IMR-90 (cell line): ENCODE measurements around the gene TENM4. TPM values are rescaled to one million over a fixed set of nuclear protein-coding genes. Genes with fewer than 3 reads are reported as not detected.

Experiments
- ATAC-seq: fragments of 200-7000 bp; cut with Tn5 transposase; 2 replicates; pipeline ENCODE4 v1.9.1; 2020; ENCODE audit warnings: low read depth, mild to moderate bottlenecking, moderate library complexity
- BruUV-seq: library from RNA; stranded (reverse); fragments of 400-500 nt; replicated peaks from 2 replicates; lab custom pipeline; 2021; lab: Mats Ljungman, UMichigan
- CTCF ChIA-PET: fragments of 300-600 bp; formaldehyde crosslinking; extraction: SDS; loops from one replicate; lab custom pipeline; 2021; ENCODE audit warnings: antibody characterized with exemption; lab: Yijun Ruan, JAX
- POLR2A ChIA-PET: fragments of 300-600 bp; sonication (Branson Sonifier 250); formaldehyde crosslinking; loops from one replicate; lab custom pipeline; 2022; ENCODE audit warnings: antibody characterized with exemption; ENCODE audit not compliant: unreplicated experiment; lab: Charles Lee
- DNase-seq: peaks from one replicate; pipeline ENCODE4 v3.0.0; 2013
- H2AFZ ChIP-seq: replicated peaks from 2 replicates; pipeline ENCODE3; 2013; ENCODE audit warnings: low read length, mild to moderate bottlenecking; ENCODE audit not compliant: poor library complexity
- H2AK5ac ChIP-seq: 2 replicates; pipeline ENCODE4 v1.6.1; 2013; ENCODE audit warnings: low read depth, low read length, inconsistent platforms
- H2AK9ac ChIP-seq: replicated peaks from 2 replicates; pipeline ENCODE3; 2013; ENCODE audit warnings: mild to moderate bottlenecking, low read depth, low read length, moderate library complexity; ENCODE audit not compliant: poor library complexity
- H2BK120ac ChIP-seq: 2 replicates; pipeline ENCODE4 v1.6.1; 2013; ENCODE audit warnings: low read depth, low read length, inconsistent platforms
- H2BK15ac ChIP-seq: 3 replicates; pipeline ENCODE4 v1.6.1; 2013; ENCODE audit warnings: low read depth, low read length, inconsistent platforms
- H2BK20ac ChIP-seq: 2 replicates; pipeline ENCODE4 v1.6.1; 2013; ENCODE audit warnings: low read depth, mild to moderate bottlenecking, inconsistent platforms, low read length, moderate library complexity
- H2BK5ac ChIP-seq: 2 replicates; pipeline ENCODE4 v1.6.1; 2013; ENCODE audit warnings: mild to moderate bottlenecking, low read depth, low read length, inconsistent platforms; ENCODE audit not compliant: poor library complexity, severe bottlenecking
- H3K14ac ChIP-seq: replicated peaks from 2 replicates; pipeline ENCODE4 v1.6.1; 2013; ENCODE audit warnings: low read depth, low read length, inconsistent platforms
- H3K18ac ChIP-seq: 2 replicates; pipeline ENCODE4 v1.6.1; 2013; ENCODE audit warnings: low read depth, low read length, control low read depth
- H3K23ac ChIP-seq: 2 replicates; pipeline ENCODE4 v1.6.1; 2013; ENCODE audit warnings: low read depth, low read length, inconsistent platforms
- H3K27ac ChIP-seq: 2 replicates; pipeline ENCODE4 v1.5.1; 2013; ENCODE audit warnings: mild to moderate bottlenecking, control low read depth, low read length; ENCODE audit not compliant: insufficient read depth
- H3K27me3 ChIP-seq: 2 replicates; pipeline ENCODE4 v1.6.1; 2013; ENCODE audit warnings: low read length; ENCODE audit not compliant: control insufficient read depth, insufficient read depth
- H3K36me3 ChIP-seq: 2 replicates; pipeline ENCODE4 v1.6.1; 2013; ENCODE audit warnings: low read length, mixed read lengths; ENCODE audit not compliant: control insufficient read depth, insufficient read depth
- H3K4ac ChIP-seq: 2 replicates; pipeline ENCODE4 v1.6.1; 2013; ENCODE audit warnings: low read depth, low read length, inconsistent platforms
- H3K4me1 ChIP-seq: 2 replicates; pipeline ENCODE4 v1.6.1; 2013; ENCODE audit warnings: low read length, mixed read lengths; ENCODE audit not compliant: control insufficient read depth, insufficient read depth
- H3K4me2 ChIP-seq: 2 replicates; pipeline ENCODE4 v1.6.1; 2013; ENCODE audit warnings: low read depth, mild to moderate bottlenecking, control low read depth, low read length, moderate library complexity
- H3K4me3 ChIP-seq: 2 replicates; pipeline ENCODE4 v1.5.1; 2013; ENCODE audit warnings: low read depth, mild to moderate bottlenecking, control low read depth, low read length, moderate library complexity; ENCODE audit not compliant: insufficient read depth
- H3K56ac ChIP-seq: 2 replicates; pipeline ENCODE4 v1.6.1; 2013; ENCODE audit warnings: low read length, inconsistent platforms; ENCODE audit not compliant: insufficient read depth; ENCODE audit errors: extremely low read depth
- H3K79me1 ChIP-seq, 2 experiments: 2 replicates each; pipeline ENCODE4 v1.6.1; 2013; ENCODE audit warnings: low read length in 2 of 2, inconsistent platforms in 1 of 2, low read depth in 1 of 2
- H3K9ac ChIP-seq: 2 replicates; pipeline ENCODE4 v1.6.1; 2013; ENCODE audit warnings: low read depth, low read length, control low read depth
- H3K9me1 ChIP-seq: 2 replicates; pipeline ENCODE4 v1.6.1; 2013; ENCODE audit warnings: low read length, inconsistent platforms; ENCODE audit not compliant: insufficient read depth
- H3K9me3 ChIP-seq: 2 replicates; pipeline ENCODE4 v1.6.1; 2013; ENCODE audit warnings: low read length; ENCODE audit not compliant: control insufficient read depth, insufficient read depth
- H4K20me1 ChIP-seq: 2 replicates; pipeline ENCODE4 v1.6.1; 2013; ENCODE audit warnings: low read length, inconsistent platforms; ENCODE audit not compliant: insufficient read depth
- H4K5ac ChIP-seq: 2 replicates; pipeline ENCODE4 v1.6.1; 2013; ENCODE audit warnings: mild to moderate bottlenecking, low read depth, low read length, control low read depth
- H4K8ac ChIP-seq, 2 experiments: 2 replicates each; pipeline ENCODE4 v1.6.1; 2013; ENCODE audit warnings: low read depth in 2 of 2, low read length in 2 of 2, control low read depth in 1 of 2, inconsistent platforms in 1 of 2
- H4K91ac ChIP-seq: 2 replicates; pipeline ENCODE4 v1.6.1; 2013; ENCODE audit warnings: low read depth, low read length, inconsistent platforms; ENCODE audit not compliant: insufficient read depth
- BHLHE40 ChIP-seq: fragments of 150-350 bp; IDR thresholded peaks from 2 replicates; pipeline ENCODE4 v1.6.1; 2016; ENCODE audit warnings: mild to moderate bottlenecking, low read depth, low read length
- CEBPB ChIP-seq: IDR thresholded peaks from 2 replicates; pipeline ENCODE4 v1.6.1; 2012; ENCODE audit warnings: low read depth, low read length, improper control_type of control experiment
- CHD1 ChIP-seq: IDR thresholded peaks from 2 replicates; pipeline ENCODE4 v1.6.1; 2012; ENCODE audit warnings: low read depth, low read length, improper control_type of control experiment
- FOS ChIP-seq: fragments of 150-350 bp; IDR thresholded peaks from 2 replicates; pipeline ENCODE4 v1.6.1; 2016; ENCODE audit warnings: low read depth, low read length
- MAFK ChIP-seq: IDR thresholded peaks from 2 replicates; pipeline ENCODE4 v1.6.1; 2012; ENCODE audit warnings: low read depth, low read length, improper control_type of control experiment
- MAZ ChIP-seq: IDR thresholded peaks from 2 replicates; pipeline ENCODE4 v1.6.1; 2012; ENCODE audit warnings: low read depth, mild to moderate bottlenecking, low read length, improper control_type of control experiment, moderate library complexity, borderline replicate concordance
- MXI1 ChIP-seq: IDR thresholded peaks from 2 replicates; pipeline ENCODE4 v1.6.1; 2012; ENCODE audit warnings: low read depth, mild to moderate bottlenecking, low read length, moderate library complexity, borderline replicate concordance
- NFE2L2 ChIP-seq: fragments of 150-350 bp; IDR thresholded peaks from 2 replicates; pipeline ENCODE4 v1.6.1; 2016; ENCODE audit warnings: low read depth, mild to moderate bottlenecking, low read length
- POLR2A ChIP-seq: IDR thresholded peaks from 2 replicates; pipeline ENCODE4 v1.6.1; 2012; ENCODE audit warnings: mild to moderate bottlenecking, low read depth, low read length
- RAD21 ChIP-seq: IDR thresholded peaks from 2 replicates; pipeline ENCODE4 v1.6.1; 2012; ENCODE audit warnings: low read length, improper control_type of control experiment
- RCOR1 ChIP-seq: IDR thresholded peaks from 2 replicates; pipeline ENCODE4 v1.6.1; 2012; ENCODE audit warnings: mild to moderate bottlenecking, low read length, improper control_type of control experiment; ENCODE audit not compliant: insufficient replicate concordance
- RFX5 ChIP-seq: IDR thresholded peaks from 2 replicates; pipeline ENCODE4 v1.8.0; 2012; ENCODE audit warnings: low read depth, mild to moderate bottlenecking, low read length, moderate library complexity
- SMC3 ChIP-seq: fragments of 150-350 bp; IDR thresholded peaks from 2 replicates; pipeline ENCODE4 v1.6.1; 2016; ENCODE audit warnings: low read depth, mild to moderate bottlenecking, antibody characterized with exemption, low read length, moderate library complexity
- WGBS, 2 experiments: methylation state at CpG; one replicate each; pipeline versions ENCODE4 v1.1.5 to v1.1.7; 2013; ENCODE audit warnings: missing lambda C conversion rate in 2 of 2; ENCODE audit not compliant: insufficient read length in 1 of 2; ENCODE audit errors: extremely low coverage in 2 of 2; 5-methylcytosine and 5-hydroxymethylcytosine counted together
- dilution Hi-C: fragments of 300-500 bp; cut with HindIII; formaldehyde crosslinking; loops from one replicate; pipeline ENCODE4 v1.14.3; 2018; ENCODE audit warnings: low sequenced_read_pairs; ENCODE audit not compliant: unreplicated experiment
- in situ Hi-C: fragments of 300-500 bp; cut with MboI; formaldehyde crosslinking; loops from 3 replicates; pipeline ENCODE4 v1.14.3; 2019; ENCODE audit warnings: low sequenced_read_pairs, inconsistent platforms, mixed read lengths
- intact Hi-C: fragments of 100-400 bp; cut with micrococcal nuclease; formaldehyde crosslinking; loops from 2 replicates; pipeline ENCODE4 v1.10.0; 2022
- polyA plus RNA-seq, 3 experiments: library from polyadenylated mRNA; depleted of rRNA; stranded (reverse); fragments of >200 nt; gene quantifications; 2 replicates each; pipeline ENCODE4 v1.2.3, GENCODE V29; 2012; ENCODE audit warnings: low replicate concordance in 1 of 3
- total RNA-seq: library from RNA; depleted of rRNA; stranded (reverse); fragments of >200 nt; gene quantifications from 2 replicates; pipeline ENCODE4 v1.2.3, GENCODE V29; 2012
- TF ChIP-seq, protein P1 (sequence below): fragments of 150-350 bp; IDR thresholded peaks from 2 replicates; pipeline ENCODE4 v1.6.1; 2016; ENCODE audit warnings: low read depth, mild to moderate bottlenecking, low read length, moderate library complexity, borderline replicate concordance
- TF ChIP-seq, protein P2 (sequence below): conservative IDR thresholded peaks from 2 replicates; pipeline ENCODE4 v1.5.1; 2012; ENCODE audit warnings: mild to moderate bottlenecking, low read depth, low read length, improper control_type of control experiment
- TF ChIP-seq, protein P3 (sequence below): fragments of 150-350 bp; IDR thresholded peaks from 2 replicates; pipeline ENCODE4 v1.6.1; 2017; ENCODE audit warnings: mild to moderate bottlenecking, antibody characterized with exemption, low read length, low read depth

TENM4 gene
- total and polyA plus RNA-seq, 2 of the 4 experiments (the other 2 are of a cell fraction), result 7.4 to 9.0 TPM

DNA sequence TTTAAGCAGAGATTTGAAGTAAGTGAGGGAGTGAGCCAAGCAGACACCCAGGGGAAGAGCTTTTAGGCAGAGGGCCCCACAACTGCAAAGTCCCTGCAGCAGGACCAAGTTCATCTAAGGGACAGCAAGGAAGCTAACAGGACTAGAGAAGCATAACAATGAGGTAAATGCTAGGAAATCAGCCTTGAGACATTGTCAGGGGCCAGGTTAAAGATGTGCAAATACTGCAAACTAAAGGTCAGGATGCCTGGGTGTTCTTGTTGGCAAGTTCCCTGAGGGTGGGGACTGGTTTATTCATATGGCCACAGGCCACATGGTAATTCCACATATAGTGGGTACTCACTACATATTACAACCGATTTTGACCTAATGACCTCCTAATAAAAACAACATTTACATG, 467.0 kb downstream of the TENM4 start:
- no peak overlapping the region for H2AFZ ChIP-seq
- H3K9me1 ChIP-seq, result no peaks in the 10 kb centered on the region
- POLR2A ChIA-PET, result no interaction called here
- H4K20me1 ChIP-seq, result no peaks in the 10 kb centered on the region
- H4K8ac ChIP-seq, result no peak overlapping the region
- no peak overlapping the region for H3K4ac ChIP-seq
- no peak overlapping the region for H2BK120ac ChIP-seq
- WGBS, 2 experiments, result no CpG with 5 or more reads among the region's 1 CpG
- H3K23ac ChIP-seq, result no peak overlapping the region
- H2BK20ac ChIP-seq, result no peak overlapping the region
- H3K27ac ChIP-seq, result no peak overlapping the region
- H3K9me3 ChIP-seq, result no peaks in the 10 kb centered on the region
- DNase-seq (no peak), ATAC-seq (no peak)
- H3K27me3 ChIP-seq, result no peaks in the 10 kb centered on the region; the same call in 1 of the 2 replicates
- H2AK9ac ChIP-seq, result no peak overlapping the region
- H2BK15ac ChIP-seq, result no peak overlapping the region
- no peaks in the 10 kb centered on the region for H3K79me1 ChIP-seq
- no peak overlapping the region for H3K18ac ChIP-seq
- H3K14ac ChIP-seq, result no peak overlapping the region
- CTCF ChIA-PET, result interaction anchor here (0.6 kb wide), 1 partner anchor 35 kb away, joined by 5 read pairs; no protein-coding TSS in a partner anchor
- no peak overlapping the region for H3K9ac ChIP-seq
- no peak overlapping the region; the same call in 1 of the 2 replicates for H2AK5ac ChIP-seq
- H2BK5ac ChIP-seq, result no peak overlapping the region
- no TSS peak for BruUV-seq
- in situ Hi-C loops (no loop called here), intact Hi-C loops (no loop called here), dilution Hi-C loops (no loop called here)
- no peak overlapping the region for H4K5ac ChIP-seq
- no peak overlapping the region for H3K4me3 ChIP-seq
- no peak overlapping the region for H4K91ac ChIP-seq
- no peaks in the 10 kb centered on the region for H3K36me3 ChIP-seq
- no peak overlapping the region for H3K56ac ChIP-seq
- no peaks in the 10 kb centered on the region for H3K4me1 ChIP-seq
- H3K4me2 ChIP-seq, result no peak overlapping the region
- TF ChIP-seq FOS (no peak), CHD1 (no peak), NFE2L2 (no peak), CEBPB (no peak), RFX5 (no peak), MAZ (no peak), POLR2A (no peak), BHLHE40 (no peak), RCOR1 (no peak), RAD21 (no peak), MAFK (no peak), SMC3 (no peak), MXI1 (no peak)
- TF ChIP-seq, protein P1, sequence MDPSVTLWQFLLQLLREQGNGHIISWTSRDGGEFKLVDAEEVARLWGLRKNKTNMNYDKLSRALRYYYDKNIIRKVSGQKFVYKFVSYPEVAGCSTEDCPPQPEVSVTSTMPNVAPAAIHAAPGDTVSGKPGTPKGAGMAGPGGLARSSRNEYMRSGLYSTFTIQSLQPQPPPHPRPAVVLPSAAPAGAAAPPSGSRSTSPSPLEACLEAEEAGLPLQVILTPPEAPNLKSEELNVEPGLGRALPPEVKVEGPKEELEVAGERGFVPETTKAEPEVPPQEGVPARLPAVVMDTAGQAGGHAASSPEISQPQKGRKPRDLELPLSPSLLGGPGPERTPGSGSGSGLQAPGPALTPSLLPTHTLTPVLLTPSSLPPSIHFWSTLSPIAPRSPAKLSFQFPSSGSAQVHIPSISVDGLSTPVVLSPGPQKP, result no peak
- TF ChIP-seq, protein P2, sequence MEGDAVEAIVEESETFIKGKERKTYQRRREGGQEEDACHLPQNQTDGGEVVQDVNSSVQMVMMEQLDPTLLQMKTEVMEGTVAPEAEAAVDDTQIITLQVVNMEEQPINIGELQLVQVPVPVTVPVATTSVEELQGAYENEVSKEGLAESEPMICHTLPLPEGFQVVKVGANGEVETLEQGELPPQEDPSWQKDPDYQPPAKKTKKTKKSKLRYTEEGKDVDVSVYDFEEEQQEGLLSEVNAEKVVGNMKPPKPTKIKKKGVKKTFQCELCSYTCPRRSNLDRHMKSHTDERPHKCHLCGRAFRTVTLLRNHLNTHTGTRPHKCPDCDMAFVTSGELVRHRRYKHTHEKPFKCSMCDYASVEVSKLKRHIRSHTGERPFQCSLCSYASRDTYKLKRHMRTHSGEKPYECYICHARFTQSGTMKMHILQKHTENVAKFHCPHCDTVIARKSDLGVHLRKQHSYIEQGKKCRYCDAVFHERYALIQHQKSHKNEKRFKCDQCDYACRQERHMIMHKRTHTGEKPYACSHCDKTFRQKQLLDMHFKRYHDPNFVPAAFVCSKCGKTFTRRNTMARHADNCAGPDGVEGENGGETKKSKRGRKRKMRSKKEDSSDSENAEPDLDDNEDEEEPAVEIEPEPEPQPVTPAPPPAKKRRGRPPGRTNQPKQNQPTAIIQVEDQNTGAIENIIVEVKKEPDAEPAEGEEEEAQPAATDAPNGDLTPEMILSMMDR, result no peak
- TF ChIP-seq, protein P3, sequence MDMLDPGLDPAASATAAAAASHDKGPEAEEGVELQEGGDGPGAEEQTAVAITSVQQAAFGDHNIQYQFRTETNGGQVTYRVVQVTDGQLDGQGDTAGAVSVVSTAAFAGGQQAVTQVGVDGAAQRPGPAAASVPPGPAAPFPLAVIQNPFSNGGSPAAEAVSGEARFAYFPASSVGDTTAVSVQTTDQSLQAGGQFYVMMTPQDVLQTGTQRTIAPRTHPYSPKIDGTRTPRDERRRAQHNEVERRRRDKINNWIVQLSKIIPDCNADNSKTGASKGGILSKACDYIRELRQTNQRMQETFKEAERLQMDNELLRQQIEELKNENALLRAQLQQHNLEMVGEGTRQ, result no peak
